ENCODE results near the gene METTL2B.

The METTL2B gene

GRCh38 chr7:128476402-128477335 is at the start of gene METTL2B:
TSS of gene METTL2B (plus strand) at chr7:128476748. CDS start at chr7:128476766, 18 bp downstream.
- DNase-seq: peak; percentile 95

- DNase-seq: peak; percentile 26
Observed at GRCh38 chr7:128427289-128427891, 49.2 kb upstream of the METTL2B start.

- DNase-seq: no peak
Observed at GRCh38 chr7:128430207-128430606, 46.3 kb upstream of the METTL2B start.

GRCh38 chr7:128431221-128431620 is 45.3 kb upstream of the METTL2B start:
- DNase-seq: no peak

GRCh38 chr7:128431754-128432153 is 44.8 kb upstream of the METTL2B start:
- no peak for DNase-seq

GRCh38 chr7:128434413-128435326 is 41.9 kb upstream of the METTL2B start:
- DNase-seq: no peak

- no peak for DNase-seq
Observed at GRCh38 chr7:128435327-128435686, 41.2 kb upstream of the METTL2B start.

- DNase-seq: no peak
Observed at GRCh38 chr7:128437426-128438332, 38.9 kb upstream of the METTL2B start.

GRCh38 chr7:128442356-128442755 is 34.2 kb upstream of the METTL2B start:
- DNase-seq: no peak

GRCh38 chr7:128443831-128444600 is 32.5 kb upstream of the METTL2B start:
- no peak for DNase-seq

GRCh38 chr7:128446306-128446705 is 30.2 kb upstream of the METTL2B start:
- DNase-seq: no peak

GRCh38 chr7:128447941-128448564 is 28.5 kb upstream of the METTL2B start:
- no peak for DNase-seq

GRCh38 chr7:128448751-128449302 is 27.7 kb upstream of the METTL2B start:
- DNase-seq: no peak

GRCh38 chr7:128450409-128450808 is 26.1 kb upstream of the METTL2B start:
- DNase-seq: no peak

- DNase-seq: no peak
Observed at GRCh38 chr7:128450913-128451312, 25.6 kb upstream of the METTL2B start.

- DNase-seq: no peak
Observed at GRCh38 chr7:128452552-128452951, 24.0 kb upstream of the METTL2B start.

- DNase-seq: no peak
Observed at GRCh38 chr7:128453836-128454804, 22.4 kb upstream of the METTL2B start.

- no peak for DNase-seq
Observed at GRCh38 chr7:128454808-128455542, 21.6 kb upstream of the METTL2B start.
